ENCODE results near the gene NPAS1. TPM values are rescaled to one million over a fixed set of nuclear protein-coding genes. Genes with fewer than 3 reads are reported as not detected.

Gene NPAS1
- total RNA-seq, 1 experiment from 2014 or later, result 1.2 TPM

- CTCF ChIA-PET, result no interaction called here
- Mint-ChIP-seq H3K4me1 (ENCODE audit: low read depth, unreplicated experiment) (no peaks in the 10 kb centered on the region), H3K4me3 (ENCODE audit: low read depth, unreplicated experiment) (no peak overlapping the region), H3K9me3 (ENCODE audit: low read depth, unreplicated experiment) (no peaks in the 10 kb centered on the region), H3K27me3 (ENCODE audit: unreplicated experiment) (no peaks in the 10 kb centered on the region), H3K36me3 (ENCODE audit: insufficient read depth, unreplicated experiment) (peaks cover 31% of the 10 kb centered on the region), H3K27ac (ENCODE audit: unreplicated experiment) (no peak overlapping the region)
- no peak for TF ChIP-seq CTCF (IDR thresholded peaks at IDR 0.05; ENCODE audit: unreplicated experiment)
- no peak for DNase-seq
- intact Hi-C loops (cut with micrococcal nuclease; ENCODE audit: unreplicated experiment), result no loop called here
- no TSS peak for BruUV-seq (replicated peaks)
Observed at GRCh38 chr19:47044946-47045866, 25.6 kb downstream of the NPAS1 start.

DNA sequence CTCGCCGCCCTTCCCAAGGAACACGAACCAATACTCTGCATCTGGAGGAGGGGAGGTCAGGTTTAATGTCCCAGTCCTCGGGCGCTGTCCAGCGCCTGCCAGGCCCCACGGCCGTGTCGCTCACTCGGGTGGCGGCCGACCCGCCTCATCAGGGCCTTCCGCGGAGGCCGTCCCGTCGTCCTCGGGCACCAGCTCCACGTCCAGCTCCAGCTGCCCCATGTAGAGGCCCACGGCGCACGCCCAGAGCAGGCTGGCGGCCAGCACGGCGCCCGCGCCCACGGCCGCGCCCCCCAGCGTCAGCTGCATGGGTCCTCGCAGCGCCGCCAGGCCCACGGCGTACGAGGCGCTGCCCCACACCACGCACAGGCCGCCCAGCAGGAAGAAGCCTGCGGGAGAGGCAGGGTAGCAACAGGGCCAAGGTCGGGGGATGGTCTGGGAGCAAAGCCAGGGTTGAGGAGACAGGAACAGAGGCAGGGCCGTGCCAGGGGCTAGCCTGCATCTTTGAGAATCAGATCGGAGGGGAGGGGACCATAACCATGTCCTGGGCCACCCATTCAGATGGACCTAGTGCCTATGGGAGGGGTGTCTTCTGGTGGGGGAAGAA is 26.3 kb downstream of the NPAS1 start:
- TSS peak; percentile 68 for BruUV-seq (replicated peaks)
- H3K4me3 Mint-ChIP-seq (ENCODE audit: low read depth, unreplicated experiment), result no peak overlapping the region
- intact Hi-C loops (cut with micrococcal nuclease; ENCODE audit: unreplicated experiment), result no loop called here
- CTCF ChIA-PET, result no interaction called here
- H3K27me3 Mint-ChIP-seq (ENCODE audit: unreplicated experiment), result no peaks in the 10 kb centered on the region
- peaks cover 29% of the 10 kb centered on the region for H3K36me3 Mint-ChIP-seq (ENCODE audit: insufficient read depth, unreplicated experiment)
- H3K27ac Mint-ChIP-seq (ENCODE audit: unreplicated experiment), result no peak overlapping the region
- H3K9me3 Mint-ChIP-seq (ENCODE audit: low read depth, unreplicated experiment), result no peaks in the 10 kb centered on the region
- no peak for DNase-seq
- no peaks in the 10 kb centered on the region for H3K4me1 Mint-ChIP-seq (ENCODE audit: low read depth, unreplicated experiment)
- TF ChIP-seq CTCF (IDR thresholded peaks at IDR 0.05; ENCODE audit: unreplicated experiment), result no peak

- no peak for DNase-seq
- CTCF ChIA-PET, result interaction anchor here (0.5 to 1.0 kb wide), 5 partner anchors 10 to 209 kb away, joined by 3 to 6 read pairs (median 5); partner anchors contain the start of gene CCDC9
- Mint-ChIP-seq H3K9me3 (ENCODE audit: low read depth, unreplicated experiment) (no peaks in the 10 kb centered on the region), H3K4me3 (ENCODE audit: low read depth, unreplicated experiment) (peak overlapping the region; percentile 93), H3K27ac (ENCODE audit: unreplicated experiment) (peak overlapping the region; percentile 89), H3K36me3 (ENCODE audit: insufficient read depth, unreplicated experiment) (peaks cover 25% of the 10 kb centered on the region), H3K4me1 (ENCODE audit: low read depth, unreplicated experiment) (no peaks in the 10 kb centered on the region), H3K27me3 (ENCODE audit: unreplicated experiment) (peaks cover 11% of the 10 kb centered on the region)
- no peak for TF ChIP-seq CTCF (IDR thresholded peaks at IDR 0.05; ENCODE audit: unreplicated experiment)
- no TSS peak for BruUV-seq (replicated peaks)
- intact Hi-C loops (cut with micrococcal nuclease; ENCODE audit: unreplicated experiment), result no loop called here
Observed at GRCh38 chr19:47047272-47047762, 27.7 kb downstream of the NPAS1 start.

DNA sequence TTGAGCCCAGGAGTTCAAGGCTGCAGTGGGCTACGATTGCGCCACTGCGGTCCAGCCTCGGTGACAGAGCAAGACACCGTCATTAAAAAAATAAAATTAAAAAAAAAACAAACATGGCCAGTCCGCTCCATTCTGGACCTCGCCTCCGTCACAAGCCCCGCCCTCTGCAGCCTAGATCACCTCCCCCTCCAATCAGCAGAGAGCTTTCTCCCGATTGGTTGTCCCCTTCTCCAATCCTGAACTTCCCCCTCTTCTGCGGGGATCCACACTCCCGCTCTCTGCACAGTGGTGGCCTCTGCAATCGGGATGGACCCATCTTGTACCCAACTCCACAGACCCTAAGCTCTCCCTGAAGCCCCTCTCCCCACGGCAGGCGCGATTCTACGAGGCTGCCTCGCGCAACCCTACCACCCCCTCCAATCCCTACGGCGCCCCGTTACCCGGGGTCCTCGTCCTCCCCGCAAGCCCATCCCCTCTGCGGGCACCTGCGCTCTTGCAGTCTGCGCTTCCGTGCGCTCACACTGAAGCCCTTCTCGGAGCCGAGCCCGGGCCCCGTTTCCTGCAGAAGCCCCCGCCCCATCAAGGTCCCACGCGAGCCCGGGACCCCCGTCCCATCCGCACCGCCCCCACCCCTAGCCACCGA is 28.2 kb downstream of the NPAS1 start:
- BruUV-seq (replicated peaks), result no TSS peak
- peak overlapping the region; percentile 89 for H3K27ac Mint-ChIP-seq (ENCODE audit: unreplicated experiment)
- H3K9me3 Mint-ChIP-seq (ENCODE audit: low read depth, unreplicated experiment), result no peaks in the 10 kb centered on the region
- no peaks in the 10 kb centered on the region for H3K4me1 Mint-ChIP-seq (ENCODE audit: low read depth, unreplicated experiment)
- TF ChIP-seq CTCF (IDR thresholded peaks at IDR 0.05; ENCODE audit: unreplicated experiment), result no peak
- peaks cover 16% of the 10 kb centered on the region for H3K27me3 Mint-ChIP-seq (ENCODE audit: unreplicated experiment)
- peak overlapping the region; percentile 93 for H3K4me3 Mint-ChIP-seq (ENCODE audit: low read depth, unreplicated experiment)
- intact Hi-C loops (cut with micrococcal nuclease; ENCODE audit: unreplicated experiment), result no loop called here
- DNase-seq, result peak; percentile 92
- CTCF ChIA-PET, result interaction anchor here (0.5 to 1.2 kb wide), 9 partner anchors 9 to 209 kb away, joined by 3 to 10 read pairs (median 5); partner anchors contain the start of gene CCDC9
- H3K36me3 Mint-ChIP-seq (ENCODE audit: insufficient read depth, unreplicated experiment), result peaks cover 25% of the 10 kb centered on the region

All from Calu3 (cell line).